ENCODE measurements around the gene LHX8.
"Not testable (repeated sequence)": the region's sequence is repeated elsewhere in the genome, so short reads cannot be mapped to it uniquely, and the experiment has no call there.

Gene LHX8

GRCh38 chr1:75097654-75098053, 36.5 kb upstream of the LHX8 start:
- H3K79me2 ChIP-seq (ENCODE audit: insufficient read depth, low read depth) = no peaks in the 10 kb centered on the region
- no peak for TF ChIP-seq CTCF (conservative IDR thresholded peaks at IDR 0.05; ENCODE audit: low read depth, low read length)
- H3K4me1 ChIP-seq (ENCODE audit: low read depth, poor library complexity, severe bottlenecking) = no peaks in the 10 kb centered on the region
- H4K20me1 ChIP-seq (ENCODE audit: insufficient read depth) = no peaks in the 10 kb centered on the region
- no peaks in the 10 kb centered on the region for H3K36me3 ChIP-seq (ENCODE audit: insufficient read depth)
- no peak overlapping the region for H3K4me2 ChIP-seq
- H3K9ac ChIP-seq = no peak overlapping the region
- no peak overlapping the region for H2AFZ ChIP-seq (ENCODE audit: low read depth)
- no peak overlapping the region for H3K27ac ChIP-seq
- no peak overlapping the region for H3K4me3 ChIP-seq (IDR thresholded peaks at IDR 0.05; ENCODE audit: insufficient read depth, low read depth, low read length)
- H3K27me3 ChIP-seq (ENCODE audit: insufficient read depth, low read depth) = no peaks in the 10 kb centered on the region

DNA sequence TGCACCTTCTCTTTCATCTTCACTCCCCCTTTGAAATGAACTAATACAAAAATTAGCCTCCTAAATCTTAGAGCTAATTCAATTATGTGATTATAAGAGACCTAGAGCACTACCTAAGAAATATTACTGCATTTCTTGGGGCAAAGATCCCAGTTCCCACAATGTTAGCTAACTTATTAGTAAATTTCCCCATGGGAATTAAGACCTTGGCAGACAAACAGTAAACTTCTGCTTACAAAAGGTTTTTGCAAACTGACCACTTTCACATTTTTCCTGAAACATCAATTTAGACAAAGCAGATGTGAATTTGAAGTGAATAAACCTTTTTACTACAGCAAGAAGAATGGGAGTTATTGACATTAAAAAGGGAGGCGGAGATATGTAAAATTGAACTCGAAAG, 34.6 kb upstream of the LHX8 start:
- no peaks in the 10 kb centered on the region for H3K4me1 ChIP-seq (ENCODE audit: low read depth, poor library complexity, severe bottlenecking)
- no peaks in the 10 kb centered on the region for H3K79me2 ChIP-seq (ENCODE audit: insufficient read depth, low read depth)
- H3K36me3 ChIP-seq (ENCODE audit: insufficient read depth) = no peaks in the 10 kb centered on the region
- H3K27ac ChIP-seq = no peak overlapping the region
- H3K27me3 ChIP-seq (ENCODE audit: insufficient read depth, low read depth) = no peaks in the 10 kb centered on the region
- no peak overlapping the region for H3K4me2 ChIP-seq
- no peaks in the 10 kb centered on the region for H4K20me1 ChIP-seq (ENCODE audit: insufficient read depth)
- no peak overlapping the region for H3K4me3 ChIP-seq (IDR thresholded peaks at IDR 0.05; ENCODE audit: insufficient read depth, low read depth, low read length)
- no peak for TF ChIP-seq CTCF (conservative IDR thresholded peaks at IDR 0.05; ENCODE audit: low read depth, low read length)
- H2AFZ ChIP-seq (ENCODE audit: low read depth) = no peak overlapping the region
- no peak overlapping the region for H3K9ac ChIP-seq

DNA sequence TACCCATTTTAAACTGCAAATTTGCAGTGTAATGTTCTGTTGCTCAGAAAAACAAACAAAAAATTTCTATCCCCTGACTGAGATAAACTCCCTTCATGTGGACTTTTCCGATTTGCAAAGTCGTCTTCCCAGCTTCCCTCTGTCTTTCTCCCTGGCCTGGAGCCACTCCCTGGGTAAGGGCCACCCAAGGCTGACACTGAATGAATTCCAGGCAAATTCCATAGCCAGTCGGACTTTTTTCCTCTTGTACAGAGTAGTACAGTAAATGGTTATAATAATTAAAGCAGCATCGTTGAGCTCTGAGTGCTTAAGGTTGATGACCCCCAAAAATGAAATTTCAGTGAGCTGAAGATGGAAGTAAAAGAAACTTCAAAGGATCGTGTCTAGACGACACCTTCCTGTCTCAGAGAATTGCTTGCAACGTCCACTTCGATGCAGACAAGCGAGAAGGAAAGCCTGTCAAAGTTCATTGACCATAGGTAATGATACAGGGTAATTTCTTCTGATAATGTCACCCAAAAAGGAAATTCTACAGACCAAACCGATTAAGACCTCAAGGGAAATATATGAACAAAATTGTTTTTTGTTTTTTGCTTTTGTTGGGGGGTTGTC, 33.6 kb upstream of the LHX8 start:
- no peak overlapping the region for H3K4me3 ChIP-seq (IDR thresholded peaks at IDR 0.05; ENCODE audit: insufficient read depth, low read depth, low read length)
- H3K27ac ChIP-seq = no peak overlapping the region

GRCh38 chr1:75112362-75112951, 21.7 kb upstream of the LHX8 start:
- not testable (repeated sequence) for H3K36me3 ChIP-seq (ENCODE audit: insufficient read depth); H3K27me3 ChIP-seq (ENCODE audit: insufficient read depth, low read depth); H4K20me1 ChIP-seq (ENCODE audit: insufficient read depth); H3K4me3 ChIP-seq (IDR thresholded peaks at IDR 0.05; ENCODE audit: insufficient read depth, low read depth, low read length); H3K9ac ChIP-seq; H3K4me1 ChIP-seq (ENCODE audit: low read depth, poor library complexity, severe bottlenecking); H3K79me2 ChIP-seq (ENCODE audit: insufficient read depth, low read depth); H3K4me2 ChIP-seq; H2AFZ ChIP-seq (ENCODE audit: low read depth); H3K27ac ChIP-seq

More for the DNA sequence above, 33.6 kb upstream of the LHX8 start:
- no peak overlapping the region for H3K4me2 ChIP-seq
- no peaks in the 10 kb centered on the region for H4K20me1 ChIP-seq (ENCODE audit: insufficient read depth)
- no peaks in the 10 kb centered on the region for H3K4me1 ChIP-seq (ENCODE audit: low read depth, poor library complexity, severe bottlenecking)
- H3K79me2 ChIP-seq (ENCODE audit: insufficient read depth, low read depth) = no peaks in the 10 kb centered on the region
- H3K36me3 ChIP-seq (ENCODE audit: insufficient read depth) = no peaks in the 10 kb centered on the region
- no peak overlapping the region for H2AFZ ChIP-seq (ENCODE audit: low read depth)
- H3K9ac ChIP-seq = no peak overlapping the region
- H3K27me3 ChIP-seq (ENCODE audit: insufficient read depth, low read depth) = no peaks in the 10 kb centered on the region
- TF ChIP-seq CTCF (conservative IDR thresholded peaks at IDR 0.05; ENCODE audit: low read depth, low read length) = no peak

GRCh38 chr1:75115654-75116053, 18.5 kb upstream of the LHX8 start:
- H3K4me2 ChIP-seq = no peak overlapping the region
- no peaks in the 10 kb centered on the region for H4K20me1 ChIP-seq (ENCODE audit: insufficient read depth)
- H3K9ac ChIP-seq = no peak overlapping the region
- no peaks in the 10 kb centered on the region for H3K4me1 ChIP-seq (ENCODE audit: low read depth, poor library complexity, severe bottlenecking)
- H3K36me3 ChIP-seq (ENCODE audit: insufficient read depth) = no peaks in the 10 kb centered on the region
- H2AFZ ChIP-seq (ENCODE audit: low read depth) = no peak overlapping the region
- no peaks in the 10 kb centered on the region for H3K27me3 ChIP-seq (ENCODE audit: insufficient read depth, low read depth)
- no peak overlapping the region for H3K4me3 ChIP-seq (IDR thresholded peaks at IDR 0.05; ENCODE audit: insufficient read depth, low read depth, low read length)
- H3K79me2 ChIP-seq (ENCODE audit: insufficient read depth, low read depth) = no peaks in the 10 kb centered on the region
- no peak overlapping the region for H3K27ac ChIP-seq
- no peak for TF ChIP-seq CTCF (conservative IDR thresholded peaks at IDR 0.05; ENCODE audit: low read depth, low read length)

All from KMS-11 (cell line).